Epithelial cell of esophagus (primary cell): ENCODE data around the gene RANBP10.

Experiments
- DNase-seq: peaks from one replicate; pipeline ENCODE4 v3.0.0; 2010; ENCODE audit warnings: low read depth
- H3K4me3 ChIP-seq: 2 replicates; pipeline ENCODE4 v1.5.1; 2011; ENCODE audit warnings: mild to moderate bottlenecking, low read length, control low read depth
- CTCF ChIP-seq: IDR thresholded peaks from 2 replicates; pipeline ENCODE4 v1.5.1; 2011; ENCODE audit warnings: low read depth, mild to moderate bottlenecking, low read length, control low read depth, inconsistent platforms; ENCODE audit not compliant: insufficient read depth; ENCODE audit errors: missing control alignments

RANBP10 gene

GRCh38 chr16:67846063-67846319 lies 39.6 kb upstream of the RANBP10 start:
- no peak for DNase-seq
- peak overlapping the region; percentile 74 for H3K4me3 ChIP-seq
- TF ChIP-seq CTCF: no peak

- DNase-seq: no peak
- TF ChIP-seq CTCF: no peak
- peak overlapping the region; percentile 74 for H3K4me3 ChIP-seq
Observed at GRCh38 chr16:67845291-67846062, 39.1 kb upstream of the RANBP10 start.

- no peak overlapping the region for H3K4me3 ChIP-seq
- peak; percentile 83 for DNase-seq
- TF ChIP-seq CTCF: peak; percentile 37
Observed at GRCh38 chr16:67844497-67844896, 38.1 kb upstream of the RANBP10 start.

GRCh38 chr16:67843343-67843765 lies 37.0 kb upstream of the RANBP10 start:
- no peak for DNase-seq

GRCh38 chr16:67842509-67843342 lies 36.4 kb upstream of the RANBP10 start:
- TF ChIP-seq CTCF: peak; percentile 31
- DNase-seq: peak; percentile 46
- H3K4me3 ChIP-seq: peak overlapping the region; percentile 92

More at GRCh38 chr16:67843343-67843765, 37.0 kb upstream of the RANBP10 start:
- H3K4me3 ChIP-seq: peak overlapping the region; percentile 92
- TF ChIP-seq CTCF: no peak

- peak; percentile 96 for DNase-seq
- peak; percentile 83 for TF ChIP-seq CTCF
- peak within 1 kb of the TSS; percentile 92 for H3K4me3 ChIP-seq
Observed at GRCh38 chr16:67841816-67842508, 35.6 kb upstream of the RANBP10 start, which contains the start of gene THAP11. THAP11 (plus strand) TSS chr16:67842320; CDS start chr16:67842555, 235 bp downstream.
